ENCODE data around the gene CYBA. TPM values are rescaled to one million over a fixed set of nuclear protein-coding genes. Genes with fewer than 3 reads are reported as not detected.

Gene CYBA
- total and polyA plus RNA-seq, 2 of the 13 experiments (the other 11 are each of a cell fraction or from before 2014, with no cell fraction given) = 196 to 250 TPM

DNA sequence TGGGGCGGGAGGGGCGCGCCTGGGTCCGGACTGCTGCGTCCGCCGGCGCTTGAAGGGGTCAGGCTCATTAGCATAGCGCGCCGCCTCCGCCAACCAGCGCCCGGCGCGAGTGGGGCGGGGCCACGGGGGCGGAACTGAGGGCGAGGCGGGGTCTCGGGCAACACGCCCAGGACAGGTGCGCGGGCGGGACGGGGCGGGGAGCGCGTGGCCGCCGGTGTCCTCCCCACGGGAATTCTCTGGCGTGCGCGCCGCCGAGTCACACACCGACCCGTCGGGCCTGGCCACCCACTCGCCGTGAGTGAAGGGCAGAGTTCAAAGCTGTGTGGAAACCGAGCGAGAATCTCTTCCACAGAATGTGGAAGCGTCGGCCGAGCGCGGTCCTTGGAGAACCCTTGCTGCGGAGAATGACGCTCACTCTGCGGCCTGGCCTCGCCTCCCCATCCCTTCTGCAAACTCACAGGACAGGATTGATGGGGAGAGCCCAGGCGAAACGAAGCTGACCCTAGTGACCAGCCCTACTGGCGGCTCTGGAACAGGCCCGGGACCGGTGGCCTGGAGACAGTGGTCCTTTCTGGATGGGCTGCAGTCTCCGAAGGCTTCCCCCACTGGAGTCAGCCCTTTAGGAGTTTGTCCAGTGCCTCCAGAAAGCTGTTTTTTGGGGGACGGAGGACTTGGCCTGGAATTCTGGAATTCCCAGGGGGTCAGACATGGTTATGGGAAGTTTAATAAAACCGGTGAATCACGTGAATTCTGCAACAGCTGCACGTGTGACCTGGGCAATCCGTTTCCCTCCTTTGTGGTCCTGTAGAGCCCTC lies 35.8 kb upstream of the CYBA start, which contains the start of gene SNAI3 (continued):
- TF ChIP-seq, protein P1, sequence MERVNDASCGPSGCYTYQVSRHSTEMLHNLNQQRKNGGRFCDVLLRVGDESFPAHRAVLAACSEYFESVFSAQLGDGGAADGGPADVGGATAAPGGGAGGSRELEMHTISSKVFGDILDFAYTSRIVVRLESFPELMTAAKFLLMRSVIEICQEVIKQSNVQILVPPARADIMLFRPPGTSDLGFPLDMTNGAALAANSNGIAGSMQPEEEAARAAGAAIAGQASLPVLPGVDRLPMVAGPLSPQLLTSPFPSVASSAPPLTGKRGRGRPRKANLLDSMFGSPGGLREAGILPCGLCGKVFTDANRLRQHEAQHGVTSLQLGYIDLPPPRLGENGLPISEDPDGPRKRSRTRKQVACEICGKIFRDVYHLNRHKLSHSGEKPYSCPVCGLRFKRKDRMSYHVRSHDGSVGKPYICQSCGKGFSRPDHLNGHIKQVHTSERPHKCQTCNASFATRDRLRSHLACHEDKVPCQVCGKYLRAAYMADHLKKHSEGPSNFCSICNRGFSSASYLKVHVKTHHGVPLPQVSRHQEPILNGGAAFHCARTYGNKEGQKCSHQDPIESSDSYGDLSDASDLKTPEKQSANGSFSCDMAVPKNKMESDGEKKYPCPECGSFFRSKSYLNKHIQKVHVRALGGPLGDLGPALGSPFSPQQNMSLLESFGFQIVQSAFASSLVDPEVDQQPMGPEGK (CRISPR knock-in tag; IDR thresholded peaks at IDR 0.05) = peak; percentile 69
- TF ChIP-seq, protein P2, sequence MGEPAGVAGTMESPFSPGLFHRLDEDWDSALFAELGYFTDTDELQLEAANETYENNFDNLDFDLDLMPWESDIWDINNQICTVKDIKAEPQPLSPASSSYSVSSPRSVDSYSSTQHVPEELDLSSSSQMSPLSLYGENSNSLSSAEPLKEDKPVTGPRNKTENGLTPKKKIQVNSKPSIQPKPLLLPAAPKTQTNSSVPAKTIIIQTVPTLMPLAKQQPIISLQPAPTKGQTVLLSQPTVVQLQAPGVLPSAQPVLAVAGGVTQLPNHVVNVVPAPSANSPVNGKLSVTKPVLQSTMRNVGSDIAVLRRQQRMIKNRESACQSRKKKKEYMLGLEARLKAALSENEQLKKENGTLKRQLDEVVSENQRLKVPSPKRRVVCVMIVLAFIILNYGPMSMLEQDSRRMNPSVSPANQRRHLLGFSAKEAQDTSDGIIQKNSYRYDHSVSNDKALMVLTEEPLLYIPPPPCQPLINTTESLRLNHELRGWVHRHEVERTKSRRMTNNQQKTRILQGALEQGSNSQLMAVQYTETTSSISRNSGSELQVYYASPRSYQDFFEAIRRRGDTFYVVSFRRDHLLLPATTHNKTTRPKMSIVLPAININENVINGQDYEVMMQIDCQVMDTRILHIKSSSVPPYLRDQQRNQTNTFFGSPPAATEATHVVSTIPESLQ (CRISPR knock-in tag; conservative IDR thresholded peaks at IDR 0.05) = 0 out of 2 replicates have a peak, but pooled peaks have one; percentile 27
- TF ChIP-seq SALL1 (CRISPR knock-in tag; IDR thresholded peaks at IDR 0.05) (peak; percentile 53), ZNF644 (CRISPR knock-in tag; IDR thresholded peaks at IDR 0.05; ENCODE audit: low read depth) (no peak), FOXJ3 (CRISPR knock-in tag; IDR thresholded peaks at IDR 0.05; ENCODE audit: borderline replicate concordance) (no peak), ZNF891 (CRISPR knock-in tag; IDR thresholded peaks at IDR 0.05) (no peak), ZNF234 (CRISPR knock-in tag; conservative IDR thresholded peaks at IDR 0.05) (0 out of 2 replicates have a peak, but pooled peaks have one; percentile 83), ZFY (CRISPR knock-in tag; IDR thresholded peaks at IDR 0.05) (peak; percentile 59), BHLHE40 (IDR thresholded peaks at IDR 0.05; ENCODE audit: low read length) (peak; percentile 86), ZFYVE20 (CRISPR knock-in tag; IDR thresholded peaks at IDR 0.05; ENCODE audit: borderline replicate concordance, low read depth) (no peak; the same call in 1 of the 2 replicates), CREB1 (IDR thresholded peaks at IDR 0.05) (no peak), CREB1 (CRISPR knock-in tag; IDR thresholded peaks at IDR 0.05) (no peak), ADNP (CRISPR knock-in tag; IDR thresholded peaks at IDR 0.05) (no peak), DNMT1 (CRISPR knock-in tag; IDR thresholded peaks at IDR 0.05) (0 out of 2 replicates have a peak, but pooled peaks have one; percentile 18), SRY (CRISPR knock-in tag; IDR thresholded peaks at IDR 0.05) (0 out of 2 replicates have a peak, but pooled peaks have one; percentile 52), SUZ12 (IDR thresholded peaks at IDR 0.05; ENCODE audit: low read depth, low read length) (no peak)
- TF ChIP-seq, protein P3, sequence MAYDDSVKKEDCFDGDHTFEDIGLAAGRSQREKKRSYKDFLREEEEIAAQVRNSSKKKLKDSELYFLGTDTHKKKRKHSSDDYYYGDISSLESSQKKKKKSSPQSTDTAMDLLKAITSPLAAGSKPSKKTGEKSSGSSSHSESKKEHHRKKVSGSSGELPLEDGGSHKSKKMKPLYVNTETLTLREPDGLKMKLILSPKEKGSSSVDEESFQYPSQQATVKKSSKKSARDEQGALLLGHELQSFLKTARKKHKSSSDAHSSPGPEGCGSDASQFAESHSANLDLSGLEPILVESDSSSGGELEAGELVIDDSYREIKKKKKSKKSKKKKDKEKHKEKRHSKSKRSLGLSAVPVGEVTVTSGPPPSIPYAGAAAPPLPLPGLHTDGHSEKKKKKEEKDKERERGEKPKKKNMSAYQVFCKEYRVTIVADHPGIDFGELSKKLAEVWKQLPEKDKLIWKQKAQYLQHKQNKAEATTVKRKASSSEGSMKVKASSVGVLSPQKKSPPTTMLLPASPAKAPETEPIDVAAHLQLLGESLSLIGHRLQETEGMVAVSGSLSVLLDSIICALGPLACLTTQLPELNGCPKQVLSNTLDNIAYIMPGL (CRISPR knock-in tag; IDR thresholded peaks at IDR 0.05; ENCODE audit: borderline replicate concordance in 1 of 2, low read depth in 1 of 2) = peak; percentile 36 to 42; a peak in 2 of 4 replicates
- TF ChIP-seq, protein P4, sequence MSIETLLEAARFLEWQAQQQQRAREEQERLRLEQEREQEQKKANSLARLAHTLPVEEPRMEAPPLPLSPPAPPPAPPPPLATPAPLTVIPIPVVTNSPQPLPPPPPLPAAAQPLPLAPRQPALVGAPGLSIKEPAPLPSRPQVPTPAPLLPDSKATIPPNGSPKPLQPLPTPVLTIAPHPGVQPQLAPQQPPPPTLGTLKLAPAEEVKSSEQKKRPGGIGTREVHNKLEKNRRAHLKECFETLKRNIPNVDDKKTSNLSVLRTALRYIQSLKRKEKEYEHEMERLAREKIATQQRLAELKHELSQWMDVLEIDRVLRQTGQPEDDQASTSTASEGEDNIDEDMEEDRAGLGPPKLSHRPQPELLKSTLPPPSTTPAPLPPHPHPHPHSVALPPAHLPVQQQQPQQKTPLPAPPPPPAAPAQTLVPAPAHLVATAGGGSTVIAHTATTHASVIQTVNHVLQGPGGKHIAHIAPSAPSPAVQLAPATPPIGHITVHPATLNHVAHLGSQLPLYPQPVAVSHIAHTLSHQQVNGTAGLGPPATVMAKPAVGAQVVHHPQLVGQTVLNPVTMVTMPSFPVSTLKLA (IDR thresholded peaks at IDR 0.05) = no peak
- TF ChIP-seq, protein P5, sequence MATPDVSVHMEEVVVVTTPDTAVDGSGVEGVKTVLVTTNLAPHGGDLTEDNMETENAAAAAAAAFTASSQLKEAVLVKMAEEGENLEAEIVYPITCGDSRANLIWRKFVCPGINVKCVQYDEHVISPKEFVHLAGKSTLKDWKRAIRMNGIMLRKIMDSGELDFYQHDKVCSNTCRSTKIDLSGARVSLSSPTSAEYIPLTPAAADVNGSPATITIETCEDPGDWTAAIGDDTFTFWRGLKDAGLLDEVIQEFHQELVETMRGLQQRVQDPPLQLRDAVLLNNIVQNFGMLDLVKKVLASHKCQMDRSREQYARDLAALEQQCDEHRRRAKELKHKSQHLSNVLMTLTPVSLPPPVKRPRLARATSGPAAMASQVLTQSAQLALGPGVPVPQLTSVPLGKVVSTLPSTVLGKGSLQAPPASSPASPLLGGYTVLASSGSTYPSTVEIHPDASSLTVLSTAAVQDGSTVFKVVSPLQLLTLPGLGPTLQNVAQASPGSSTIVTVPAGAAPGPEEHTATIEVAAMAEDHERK (CRISPR knock-in tag; IDR thresholded peaks at IDR 0.05; ENCODE audit: low read depth) = no peak
- TF ChIP-seq, protein P6, sequence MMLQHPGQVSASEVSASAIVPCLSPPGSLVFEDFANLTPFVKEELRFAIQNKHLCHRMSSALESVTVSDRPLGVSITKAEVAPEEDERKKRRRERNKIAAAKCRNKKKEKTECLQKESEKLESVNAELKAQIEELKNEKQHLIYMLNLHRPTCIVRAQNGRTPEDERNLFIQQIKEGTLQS (CRISPR knock-in tag; IDR thresholded peaks at IDR 0.05) = no peak
